Thyroid gland (tissue), 4 donors: ENCODE measurements around the gene SNRPA. TPM values are rescaled to one million over a fixed set of nuclear protein-coding genes. Genes with fewer than 3 reads are reported as not detected.
A peak's percentile ranks its signal among the peaks of the same experiment; 100 is the strongest.

ENCODE experiments used
- DNase-seq, 2 donors: peaks; one replicate each; pipeline ENCODE4 v3.0.0-alpha.2; 2019
- H3K27ac ChIP-seq, 3 donors: fragments of 200-600 bp; sonication (generic); 1 replicate in 2 of 3; 2 replicates in 1 of 3; pipeline ENCODE4 v1.5.1; 2016 to 2019; ENCODE audit warnings: mild to moderate bottlenecking in 1 of 3, moderate library complexity in 1 of 3
- H3K27me3 ChIP-seq: fragments of 200-600 bp; sonication (generic); one replicate; pipeline ENCODE4 v1.5.1; 2019
- H3K36me3 ChIP-seq, 2 donors: fragments of 200-600 bp; sonication (generic); one replicate each; pipeline ENCODE4 v1.5.1; 2016 to 2019
- H3K4me1 ChIP-seq, 2 donors: fragments of 200-600 bp; sonication (generic); one replicate each; pipeline ENCODE4 v1.5.1; 2017 to 2019
- H3K4me3 ChIP-seq, 3 donors: fragments of 200-600 bp; sonication (generic); replicated peaks in 1 of 3; 1 replicate in 2 of 3; 2 replicates in 1 of 3; pipeline ENCODE4 v1.5.1; 2016; ENCODE audit warnings: mild to moderate bottlenecking in 1 of 3
- H3K9me3 ChIP-seq: fragments of 200-600 bp; sonication (generic); one replicate; pipeline ENCODE4 v1.5.1; 2017
- CTCF ChIP-seq, 6 experiments: fragments of 200-600 bp in 3 of 6; fragments of 450-650 bp in 3 of 6; sonication (generic) in 3 of 6; IDR thresholded peaks; one replicate each; pipeline ENCODE4 v1.5.1; 2016 to 2019; ENCODE audit warnings: antibody characterized with exemption in 6 of 6, mild to moderate bottlenecking in 2 of 6, inconsistent platforms in 1 of 6, moderate library complexity in 1 of 6
- POLR2A ChIP-seq, 2 donors: fragments of 450-650 bp; IDR thresholded peaks; one replicate each; pipeline ENCODE4 v1.6.1; 2017; ENCODE audit warnings: antibody characterized with exemption in 2 of 2, mild to moderate bottlenecking in 2 of 2, moderate library complexity in 1 of 2
- WGBS, 2 donors: methylation state at CpG; one replicate each; pipeline ENCODE4 v1.1.5; 2017; 5-methylcytosine and 5-hydroxymethylcytosine counted together
- intact Hi-C: fragments of 100-400 bp; cut with DNase I; formaldehyde crosslinking; loops from one replicate; pipeline ENCODE4 v1.15.1; 2023
- total RNA-seq, 4 donors: library from RNA; depleted of rRNA; stranded (reverse); fragments of >200 nt; gene quantifications; one replicate each; pipeline ENCODE4 v1.2.3, GENCODE V29; 2016

The SNRPA gene
- total RNA-seq, 4 donors from 2014 or later, result 38.2 to 80.5 (median 55.1) TPM

- no peak for DNase-seq
- 80 to 88% methylated on average over 9 of the region's 10 CpGs for WGBS, 2 donors
- H3K27ac ChIP-seq, result no peak overlapping the region
- intact Hi-C loops, result no loop called here
- peaks cover 14 to 15% of the 10 kb centered on the region in 2 donors for H3K4me1 ChIP-seq
- no peak for TF ChIP-seq POLR2A (IDR thresholded peaks at IDR 0.05)
- TF ChIP-seq CTCF (IDR thresholded peaks at IDR 0.05), result no peak
- H3K36me3 ChIP-seq, result peaks cover 27 to 35% of the 10 kb centered on the region in 2 donors
- no peaks in the 10 kb centered on the region for H3K9me3 ChIP-seq
- no peaks in the 10 kb centered on the region for H3K27me3 ChIP-seq
- H3K4me3 ChIP-seq, result no peak overlapping the region
Measured at GRCh38 chr19:40741527-40742390, 9.2 kb upstream of the SNRPA start.

- intact Hi-C loops, result no loop called here
- no peaks in the 10 kb centered on the region for H3K27me3 ChIP-seq
- no peaks in the 10 kb centered on the region for H3K9me3 ChIP-seq
- DNase-seq, result no peak
- H3K27ac ChIP-seq, result no peak overlapping the region
- 89 to 96% methylated on average over 4 to 12 of the region's 17 CpGs for WGBS, 2 donors
- no peak overlapping the region for H3K4me3 ChIP-seq
- H3K36me3 ChIP-seq, result peaks cover 20 to 28% of the 10 kb centered on the region in 2 donors
- peaks cover 14 to 15% of the 10 kb centered on the region in 2 donors for H3K4me1 ChIP-seq
- TF ChIP-seq CTCF (IDR thresholded peaks at IDR 0.05) (no peak), POLR2A (IDR thresholded peaks at IDR 0.05) (no peak)
Measured at GRCh38 chr19:40742477-40742876, 8.5 kb upstream of the SNRPA start.

- Histone ChIP-seq H3K4me3 (no peak overlapping the region), H3K27ac (no peak overlapping the region), H3K27me3 (no peaks in the 10 kb centered on the region), H3K36me3 (peaks cover 18 to 25% of the 10 kb centered on the region in 2 donors), H3K9me3 (no peaks in the 10 kb centered on the region), H3K4me1 (peaks cover 14 to 15% of the 10 kb centered on the region in 2 donors)
- TF ChIP-seq POLR2A (IDR thresholded peaks at IDR 0.05) (no peak), CTCF (IDR thresholded peaks at IDR 0.05) (no peak)
- 91 to 95% methylated on average over 8 to 12 of the region's 12 CpGs for WGBS, 2 donors
- intact Hi-C loops, result no loop called here
- DNase-seq, result no peak
Measured at GRCh38 chr19:40742886-40743285, 8.1 kb upstream of the SNRPA start.

- H3K4me1 ChIP-seq, result peaks cover 14 to 15% of the 10 kb centered on the region in 2 donors
- peak overlapping the region in 2 of 3 donors; percentile 52 to 60 for H3K27ac ChIP-seq
Measured at GRCh38 chr19:40743926-40744325, 7.1 kb upstream of the SNRPA start.

More at GRCh38 chr19:40743926-40744325, 7.1 kb upstream of the SNRPA start:
- no peak for TF ChIP-seq POLR2A (IDR thresholded peaks at IDR 0.05)
- TF ChIP-seq CTCF (IDR thresholded peaks at IDR 0.05), result no peak
- H3K4me3 ChIP-seq, result no peak overlapping the region
- no peaks in the 10 kb centered on the region for H3K27me3 ChIP-seq
- intact Hi-C loops, result no loop called here
- 94 to 96% methylated on average over 6 to 8 of the region's 10 CpGs for WGBS, 2 donors
- peaks cover 16% of the 10 kb centered on the region in 2 donors for H3K36me3 ChIP-seq
- DNase-seq, result no peak
- H3K9me3 ChIP-seq, result no peaks in the 10 kb centered on the region
